ENCODE results near the gene CEP70. TPM values are rescaled to one million over a fixed set of nuclear protein-coding genes. Genes with fewer than 3 reads are reported as not detected.

The CEP70 gene
- polyA plus RNA-seq, 1 experiment: 14.6 TPM

DNA sequence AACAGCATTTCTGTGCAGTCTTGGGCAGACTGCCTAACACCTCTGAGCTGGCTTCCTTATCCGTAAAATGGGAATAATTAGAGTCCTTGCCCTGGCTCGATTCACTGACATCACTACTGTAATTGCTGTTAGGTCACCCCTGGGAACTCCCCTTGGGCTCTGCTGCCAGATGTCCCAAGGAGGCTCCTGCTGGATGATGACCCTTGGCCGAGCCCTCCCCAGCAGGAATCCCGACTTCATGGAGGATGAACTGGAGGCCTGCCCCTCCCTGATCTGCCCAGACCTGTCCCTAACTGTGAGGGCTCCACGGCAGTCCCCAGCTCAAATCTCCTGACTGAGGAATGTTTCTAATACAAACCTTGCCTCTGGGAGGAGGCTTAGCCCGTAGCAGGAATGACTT lies 141.6 kb downstream of the CEP70 start:
- no peak overlapping the region for H3K27ac ChIP-seq (ENCODE audit: low read depth, low read length)
- peaks cover 6% of the 10 kb centered on the region for H3K9me3 ChIP-seq (ENCODE audit: control insufficient read depth, insufficient read depth, low read length)
- H3K27me3 ChIP-seq (ENCODE audit: control insufficient read depth, insufficient read depth, low read length): peaks cover 9% of the 10 kb centered on the region
- ChIA-PET CTCF (interaction anchor here (0.7 kb wide), 1 partner anchor 27 kb away, joined by 3 read pairs; no protein-coding TSS in a partner anchor), POLR2A (no interaction called here)
- no peak overlapping the region for H3K4me3 ChIP-seq (ENCODE audit: low read depth, low read length)
- TF ChIP-seq, protein P1, sequence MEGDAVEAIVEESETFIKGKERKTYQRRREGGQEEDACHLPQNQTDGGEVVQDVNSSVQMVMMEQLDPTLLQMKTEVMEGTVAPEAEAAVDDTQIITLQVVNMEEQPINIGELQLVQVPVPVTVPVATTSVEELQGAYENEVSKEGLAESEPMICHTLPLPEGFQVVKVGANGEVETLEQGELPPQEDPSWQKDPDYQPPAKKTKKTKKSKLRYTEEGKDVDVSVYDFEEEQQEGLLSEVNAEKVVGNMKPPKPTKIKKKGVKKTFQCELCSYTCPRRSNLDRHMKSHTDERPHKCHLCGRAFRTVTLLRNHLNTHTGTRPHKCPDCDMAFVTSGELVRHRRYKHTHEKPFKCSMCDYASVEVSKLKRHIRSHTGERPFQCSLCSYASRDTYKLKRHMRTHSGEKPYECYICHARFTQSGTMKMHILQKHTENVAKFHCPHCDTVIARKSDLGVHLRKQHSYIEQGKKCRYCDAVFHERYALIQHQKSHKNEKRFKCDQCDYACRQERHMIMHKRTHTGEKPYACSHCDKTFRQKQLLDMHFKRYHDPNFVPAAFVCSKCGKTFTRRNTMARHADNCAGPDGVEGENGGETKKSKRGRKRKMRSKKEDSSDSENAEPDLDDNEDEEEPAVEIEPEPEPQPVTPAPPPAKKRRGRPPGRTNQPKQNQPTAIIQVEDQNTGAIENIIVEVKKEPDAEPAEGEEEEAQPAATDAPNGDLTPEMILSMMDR (IDR thresholded peaks at IDR 0.05; ENCODE audit: low read depth, low read length): no peak
- no peak for DNase-seq (ENCODE audit: low read depth, low spot score)

DNA sequence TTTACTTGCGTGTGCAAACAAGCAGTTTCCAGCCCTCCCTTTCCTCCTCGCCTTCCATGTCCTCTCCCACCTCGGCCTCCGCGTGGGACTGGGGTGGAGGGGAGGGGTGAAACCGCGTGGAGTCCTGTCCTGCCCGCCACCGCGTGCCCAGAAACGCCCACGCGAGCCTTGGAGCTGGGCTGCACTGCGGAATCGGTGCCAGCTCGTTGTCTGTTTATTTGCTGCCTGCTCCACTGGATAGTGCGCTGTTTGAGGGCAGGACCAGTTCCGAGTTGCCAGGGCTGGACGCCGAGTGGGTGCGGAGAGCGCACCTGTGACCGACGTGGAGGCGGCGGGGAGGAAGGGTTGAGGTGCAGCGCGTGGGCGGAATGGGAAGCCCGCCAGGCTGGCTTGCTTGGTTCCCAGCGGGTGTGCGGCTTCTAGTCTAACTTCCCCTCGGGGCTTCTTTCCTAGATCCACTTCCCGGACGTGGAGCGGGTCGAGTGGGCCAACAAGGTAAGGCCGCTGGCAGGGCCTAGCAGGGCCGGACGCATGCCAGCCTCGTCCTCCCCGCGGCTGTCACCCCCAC lies 142.4 kb downstream of the CEP70 start:
- TF ChIP-seq, protein P1 (IDR thresholded peaks at IDR 0.05; ENCODE audit: low read depth, low read length): no peak
- Histone ChIP-seq H3K27me3 (ENCODE audit: control insufficient read depth, insufficient read depth, low read length) (peaks cover 6% of the 10 kb centered on the region), H3K4me3 (ENCODE audit: low read depth, low read length) (no peak overlapping the region), H3K27ac (ENCODE audit: low read depth, low read length) (no peak overlapping the region), H3K9me3 (ENCODE audit: control insufficient read depth, insufficient read depth, low read length) (peaks cover 6% of the 10 kb centered on the region)
- no peak for DNase-seq (ENCODE audit: low read depth, low spot score)
- ChIA-PET CTCF (interaction anchor here (2.1 kb wide), 1 partner anchor 28 kb away, joined by 5 read pairs; no protein-coding TSS in a partner anchor), POLR2A (no interaction called here)

DNA sequence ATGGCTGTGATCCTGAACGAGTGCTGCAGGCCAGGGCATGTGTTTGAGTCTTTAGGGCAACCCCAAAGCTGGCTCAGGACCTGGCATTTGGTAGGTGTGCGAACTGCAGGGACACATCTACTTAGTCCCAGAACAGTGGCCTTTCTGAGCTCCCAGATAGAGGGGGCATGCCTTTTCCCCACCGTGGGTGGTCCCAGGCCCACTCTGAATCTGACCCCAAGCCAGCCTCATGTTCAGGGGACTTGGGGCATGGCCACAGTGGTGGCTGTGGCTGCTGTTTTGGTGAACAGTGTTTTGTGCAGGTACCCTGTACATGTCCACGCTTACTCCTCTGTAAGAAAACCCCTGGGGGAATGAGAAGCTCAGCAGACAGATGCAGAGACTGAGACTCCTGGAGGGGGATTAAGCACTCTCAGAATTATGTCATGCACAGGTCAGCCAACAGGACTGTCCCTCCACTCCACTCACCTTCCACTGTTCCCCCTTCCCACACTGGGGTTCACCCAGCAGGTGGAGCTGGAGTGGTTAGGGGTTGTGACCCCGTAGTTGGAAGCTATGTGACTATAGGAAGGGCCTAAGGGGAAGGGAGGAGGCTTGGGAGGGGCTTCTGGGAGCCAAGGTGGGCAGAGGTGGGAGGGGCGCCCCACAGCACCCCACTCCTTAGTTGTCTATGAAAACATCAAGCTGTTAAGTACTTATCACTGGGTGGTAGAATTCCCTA lies 143.2 kb downstream of the CEP70 start:
- POLR2A ChIA-PET: no interaction called here
- no peak for DNase-seq (ENCODE audit: low read depth, low spot score)
- H3K27ac ChIP-seq (ENCODE audit: low read depth, low read length): no peak overlapping the region
- H3K9me3 ChIP-seq (ENCODE audit: control insufficient read depth, insufficient read depth, low read length): peaks cover 6% of the 10 kb centered on the region
- TF ChIP-seq, protein P1 (IDR thresholded peaks at IDR 0.05; ENCODE audit: low read depth, low read length): no peak
- no peak overlapping the region for H3K4me3 ChIP-seq (ENCODE audit: low read depth, low read length)
- H3K27me3 ChIP-seq (ENCODE audit: control insufficient read depth, insufficient read depth, low read length): peaks cover 5% of the 10 kb centered on the region
- CTCF ChIA-PET: interaction anchor here (0.5 to 2.1 kb wide), 2 partner anchors 28 to 1486 kb away, joined by 4 to 5 read pairs; no protein-coding TSS in a partner anchor

DNA sequence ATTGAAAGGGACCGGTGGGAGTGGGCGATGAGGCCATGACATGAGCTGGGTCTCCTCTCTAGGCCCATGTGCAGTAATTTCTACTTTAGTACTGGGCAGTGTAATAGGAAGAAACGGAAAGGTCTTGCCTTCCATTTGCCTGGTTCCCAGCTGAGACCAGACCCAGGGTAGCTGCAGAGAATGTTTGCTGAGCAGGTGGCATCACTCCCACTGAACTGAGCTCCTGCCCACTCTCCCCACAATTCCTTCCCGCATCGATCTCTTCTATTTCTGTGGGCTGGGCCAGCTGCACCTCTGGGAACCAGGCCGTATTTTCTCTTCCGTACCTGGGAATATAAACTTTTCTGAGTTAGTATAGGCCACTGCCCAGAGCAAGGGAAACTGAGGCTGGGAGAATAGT lies 143.9 kb downstream of the CEP70 start:
- Histone ChIP-seq H3K27me3 (ENCODE audit: control insufficient read depth, insufficient read depth, low read length) (peaks cover 3% of the 10 kb centered on the region), H3K4me3 (ENCODE audit: low read depth, low read length) (no peak overlapping the region), H3K9me3 (ENCODE audit: control insufficient read depth, insufficient read depth, low read length) (peaks cover 6% of the 10 kb centered on the region), H3K27ac (ENCODE audit: low read depth, low read length) (no peak overlapping the region)
- no peak for DNase-seq (ENCODE audit: low read depth, low spot score)
- ChIA-PET CTCF (interaction anchor here (2.1 kb wide), 1 partner anchor 29 kb away, joined by 5 read pairs; no protein-coding TSS in a partner anchor), POLR2A (no interaction called here)
- TF ChIP-seq, protein P1 (IDR thresholded peaks at IDR 0.05; ENCODE audit: low read depth, low read length): no peak

DNA sequence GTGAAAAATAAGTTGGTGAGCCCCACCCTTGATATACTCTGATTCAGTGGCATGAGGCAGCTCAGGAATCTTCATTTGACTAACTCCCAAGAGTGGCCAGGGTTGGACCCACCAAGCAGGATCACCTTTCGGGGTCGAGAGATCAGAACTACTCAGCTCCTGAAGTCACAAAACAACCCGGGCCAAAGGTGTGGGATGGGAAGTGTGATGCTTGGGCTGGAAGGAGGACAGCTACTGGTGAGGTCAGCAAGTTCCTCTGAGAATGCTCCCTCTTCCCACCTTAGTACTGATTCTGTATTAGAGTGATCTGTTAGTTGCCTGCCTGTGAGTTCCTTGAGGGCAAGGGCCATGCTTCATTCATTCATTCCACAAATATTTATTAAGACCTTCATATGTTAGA lies 144.6 kb downstream of the CEP70 start:
- no peak overlapping the region for H3K4me3 ChIP-seq (ENCODE audit: low read depth, low read length)
- DNase-seq (ENCODE audit: low read depth, low spot score): no peak
- H3K27me3 ChIP-seq (ENCODE audit: control insufficient read depth, insufficient read depth, low read length): peaks cover 3% of the 10 kb centered on the region
- peaks cover 6% of the 10 kb centered on the region for H3K9me3 ChIP-seq (ENCODE audit: control insufficient read depth, insufficient read depth, low read length)
- ChIA-PET CTCF (no interaction called here), POLR2A (no interaction called here)
- no peak overlapping the region for H3K27ac ChIP-seq (ENCODE audit: low read depth, low read length)
- TF ChIP-seq, protein P1 (IDR thresholded peaks at IDR 0.05; ENCODE audit: low read depth, low read length): no peak

Measured in AG04450 (cell line).